GM18508 (cell line): Measurements from ENCODE around the gene CNGA3.
"Not testable (repeated sequence)": the region's sequence is repeated elsewhere in the genome, so short reads cannot be mapped to it uniquely, and the experiment has no call there.

Experiments
- ATAC-seq: cut with Tn5 transposase; IDR thresholded peaks from one replicate; pipeline ENCODE4 v1.9.1; 2021; ENCODE audit warnings: moderate number of reproducible peaks; ENCODE audit not compliant: insufficient read depth, unreplicated experiment

Gene CNGA3

DNA sequence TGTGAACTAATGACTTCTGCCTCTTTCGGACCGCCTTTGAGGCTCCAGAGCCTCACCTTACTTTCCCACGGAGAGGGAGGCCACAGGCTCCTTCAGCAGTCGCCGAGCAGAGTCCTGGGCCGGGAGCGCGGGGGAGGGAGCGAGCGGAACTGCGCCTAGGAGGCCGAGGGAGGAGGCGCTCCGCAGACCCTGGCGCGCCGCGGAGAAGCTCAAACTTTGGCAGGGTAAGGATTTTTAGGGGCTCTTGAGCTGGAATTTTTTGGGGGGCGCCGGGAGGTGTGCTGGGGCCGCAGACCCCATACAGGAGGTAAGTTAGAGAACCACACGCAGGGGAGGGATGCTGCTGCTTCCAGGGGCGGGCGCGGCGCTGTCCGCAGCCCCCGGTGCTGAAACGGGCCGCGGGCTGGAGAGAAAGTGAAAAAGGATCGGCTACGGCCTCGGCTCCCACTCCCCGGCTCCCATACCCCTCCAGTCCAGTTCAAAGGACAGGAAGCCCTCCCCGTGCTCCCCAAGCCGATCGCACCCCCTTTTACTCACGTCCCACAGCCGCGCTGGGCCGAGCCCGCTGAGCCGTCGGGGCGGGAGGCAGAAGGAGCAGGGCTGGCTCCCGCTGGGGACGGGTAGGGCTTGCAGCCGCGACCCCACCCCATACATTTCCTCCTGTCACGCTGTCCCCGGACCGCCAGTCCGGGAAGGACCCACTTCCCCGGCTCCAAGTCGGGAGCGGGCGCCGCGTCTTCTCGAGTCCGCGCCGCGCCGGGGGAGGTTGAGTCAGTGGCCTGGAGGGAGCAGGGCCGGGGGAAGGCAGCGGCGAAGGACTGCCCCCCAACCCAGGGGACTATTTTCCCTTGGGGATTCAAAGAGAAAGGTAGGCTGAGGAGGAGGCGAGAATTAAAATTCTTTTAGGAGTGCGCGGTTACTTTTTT is at the start of gene CNGA3:
Gene CNGA3 (plus strand): TSS at position 146 of the 926 bp plus-strand sequence. CDS start 23,520 bp downstream, outside the sequence.
- ATAC-seq: no peak

DNA sequence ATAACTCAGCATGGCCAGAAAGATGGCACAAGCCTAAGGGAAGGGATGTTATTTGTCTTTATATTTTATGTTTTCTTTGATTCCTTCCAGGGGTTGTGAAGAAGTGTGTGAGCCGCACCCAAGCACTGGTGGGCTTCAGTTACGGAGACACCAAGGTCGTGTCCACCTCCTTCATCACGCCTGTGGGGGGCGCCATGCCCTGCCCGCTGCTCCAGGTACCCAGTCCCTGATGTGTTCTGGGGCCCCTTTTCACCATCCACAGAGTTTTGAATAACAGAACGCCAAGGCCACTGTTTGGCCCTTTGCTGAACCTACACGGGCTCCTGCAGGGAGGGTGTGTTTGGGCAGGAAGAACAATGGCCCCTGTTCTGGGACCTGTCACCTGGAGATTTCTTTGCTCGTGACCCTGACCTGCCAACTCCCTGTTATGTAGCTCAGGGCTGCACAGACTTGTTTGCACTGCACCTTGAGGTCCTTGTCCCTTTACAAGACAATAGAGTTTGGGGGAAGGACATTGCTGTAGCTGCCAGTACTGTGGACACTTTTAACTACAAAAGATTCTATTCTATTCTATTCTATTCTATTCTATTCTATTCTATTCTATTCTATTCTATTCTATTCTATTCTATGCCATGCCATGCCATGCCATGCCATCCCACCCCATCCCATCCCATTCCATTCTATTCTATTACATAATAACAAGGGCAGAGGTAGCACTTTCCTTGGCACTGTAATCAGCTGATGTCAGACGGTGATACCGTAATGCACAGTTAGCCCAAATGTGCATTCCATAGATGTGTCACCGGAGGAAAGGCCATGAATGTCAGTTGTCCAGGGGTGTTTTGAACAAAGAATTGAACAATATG is 48.2 kb upstream of the CNGA3 start:
- ATAC-seq: no peak

- ATAC-seq: no peak
Observed at GRCh38 chr2:98298683-98299164, 47.5 kb upstream of the CNGA3 start.

- no peak for ATAC-seq
Observed at GRCh38 chr2:98299211-98299905, 46.9 kb upstream of the CNGA3 start.

DNA sequence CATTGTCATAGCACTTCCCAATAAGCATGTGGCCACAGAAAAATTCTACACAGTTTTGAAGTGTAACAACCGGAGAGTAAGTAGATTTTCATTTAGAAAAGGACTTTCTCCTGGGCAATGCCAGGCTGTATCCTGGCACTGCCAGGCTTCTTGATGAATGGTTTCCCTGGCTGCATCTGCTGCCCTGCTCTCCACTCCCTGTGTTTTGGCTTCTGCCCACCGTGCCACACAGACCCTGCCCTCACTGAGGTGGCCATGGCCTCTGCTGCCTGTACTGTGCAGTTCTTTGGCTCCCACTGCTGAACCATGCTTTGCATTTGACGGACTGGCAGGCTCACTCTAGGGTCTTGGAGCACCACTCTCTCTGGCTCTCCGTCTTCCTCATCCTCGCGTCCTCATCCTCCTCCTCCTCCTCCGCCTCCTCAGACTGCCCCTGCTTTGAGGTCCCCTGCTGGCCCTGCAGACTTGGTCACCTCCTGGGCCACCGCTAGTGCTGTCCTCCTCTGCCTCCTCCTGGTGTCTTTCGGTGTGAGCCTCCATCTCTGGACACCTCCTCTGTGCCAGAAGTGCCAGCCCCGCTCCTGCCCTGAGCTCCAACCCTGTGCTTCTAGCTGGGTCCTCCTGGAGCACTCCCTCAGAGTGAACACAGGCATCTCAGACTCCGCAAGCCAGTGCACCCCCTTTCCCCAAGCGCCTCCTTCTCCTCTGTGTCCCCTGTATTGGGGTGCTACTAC is 45.9 kb upstream of the CNGA3 start:
- no peak for ATAC-seq

DNA sequence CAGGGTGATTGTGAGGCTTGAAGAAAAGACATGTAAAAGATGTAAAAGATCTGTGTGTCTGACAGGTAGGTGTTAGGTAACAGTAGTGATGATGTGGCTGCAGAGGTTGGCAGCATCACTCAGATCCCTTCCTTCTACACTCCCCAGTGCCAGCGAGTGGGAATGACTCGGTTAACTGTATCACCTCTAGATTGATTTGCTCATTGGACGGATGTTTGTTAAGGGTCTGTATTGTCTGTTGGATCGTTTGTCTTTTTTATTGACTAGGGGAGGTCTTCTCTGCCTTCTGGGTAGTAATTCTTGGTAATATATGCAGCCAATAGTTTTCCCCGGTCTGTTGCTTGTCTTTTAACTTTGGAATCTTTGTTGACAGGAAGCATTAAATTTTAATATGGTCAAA is 44.8 kb upstream of the CNGA3 start:
- ATAC-seq: no peak

GRCh38 chr2:98307131-98307696 is 39.0 kb upstream of the CNGA3 start:
- not testable (repeated sequence) for ATAC-seq

DNA sequence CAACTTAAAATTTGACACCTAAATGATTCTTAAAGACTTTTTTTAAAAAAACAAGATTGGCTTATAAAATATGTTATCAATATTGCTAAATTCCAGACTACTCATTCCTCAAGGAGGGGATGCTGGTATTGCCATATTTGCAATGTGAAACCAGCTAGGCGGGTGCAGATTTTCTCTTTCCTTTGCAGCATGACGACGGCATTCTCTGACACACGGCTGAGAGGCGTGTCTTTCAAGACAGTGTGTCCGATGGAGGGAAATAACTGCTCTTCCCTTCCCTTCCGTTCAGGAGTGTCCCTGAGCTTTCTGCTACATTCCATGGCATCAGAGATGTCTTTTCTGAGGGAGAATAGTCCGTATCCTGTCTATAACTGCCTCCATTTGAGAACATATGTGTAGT is 38.2 kb upstream of the CNGA3 start:
- no peak for ATAC-seq

DNA sequence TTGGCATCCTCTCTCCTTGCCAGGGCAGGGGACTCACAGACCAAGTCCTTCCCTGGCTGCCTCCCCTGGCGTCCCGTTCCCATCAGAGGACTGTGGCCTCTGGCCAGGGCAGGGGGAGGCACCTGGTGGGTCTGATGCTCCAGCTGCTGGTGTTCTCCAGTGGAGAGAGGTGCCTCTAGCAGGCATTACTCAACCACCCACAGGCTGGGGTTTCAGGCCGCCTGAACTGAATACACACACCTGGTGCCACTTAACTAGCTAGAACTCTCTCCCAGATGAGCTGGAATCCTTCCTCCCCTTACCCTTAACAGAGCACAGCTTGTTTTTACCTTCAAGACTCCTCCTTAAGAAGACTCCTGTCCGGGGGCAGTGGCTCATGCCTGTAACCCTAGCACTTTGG is 37.7 kb upstream of the CNGA3 start:
- ATAC-seq: no peak

- no peak for ATAC-seq
Observed at GRCh38 chr2:98309580-98309979, 36.7 kb upstream of the CNGA3 start.

DNA sequence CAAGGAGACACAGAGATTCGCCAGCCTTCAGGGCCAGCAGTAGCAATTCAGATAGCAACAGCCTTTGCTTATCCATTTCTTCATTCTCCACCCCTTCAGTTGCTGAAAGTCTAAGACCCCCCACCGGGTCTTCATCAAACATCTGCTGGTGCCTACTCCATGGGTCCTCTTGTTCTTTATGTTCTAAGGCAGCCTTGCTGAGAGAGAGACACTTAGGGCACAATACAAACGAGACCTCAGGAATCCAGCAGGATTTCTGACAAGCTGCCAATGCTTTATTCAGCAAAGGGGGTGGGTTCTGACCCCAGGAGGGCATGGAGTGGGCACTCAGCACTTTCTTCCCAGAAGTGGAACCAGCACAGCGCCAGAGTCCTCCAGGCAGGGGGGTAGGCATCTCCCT is 36.2 kb upstream of the CNGA3 start:
- no peak for ATAC-seq

DNA sequence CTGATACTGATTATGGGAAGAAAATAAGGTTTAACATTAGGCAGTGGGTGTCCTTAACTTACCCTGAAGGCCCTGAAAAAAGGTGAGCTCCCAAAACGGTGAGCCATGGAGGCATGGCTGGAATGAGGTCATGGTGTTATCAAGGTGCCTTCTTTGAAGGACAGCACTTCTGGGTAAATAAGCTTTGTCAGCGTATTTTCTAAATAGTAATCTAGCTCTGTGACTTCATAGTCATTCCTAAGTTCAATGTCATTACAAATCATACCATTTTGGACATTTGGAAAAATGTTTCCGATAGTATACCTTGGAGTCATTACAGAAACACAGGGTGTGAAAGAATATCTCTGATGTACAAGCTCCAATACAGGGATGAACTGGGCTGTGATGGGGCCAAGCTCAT is 35.2 kb upstream of the CNGA3 start:
- ATAC-seq: no peak

GRCh38 chr2:98311771-98312545 is 34.3 kb upstream of the CNGA3 start:
- ATAC-seq: no peak

DNA sequence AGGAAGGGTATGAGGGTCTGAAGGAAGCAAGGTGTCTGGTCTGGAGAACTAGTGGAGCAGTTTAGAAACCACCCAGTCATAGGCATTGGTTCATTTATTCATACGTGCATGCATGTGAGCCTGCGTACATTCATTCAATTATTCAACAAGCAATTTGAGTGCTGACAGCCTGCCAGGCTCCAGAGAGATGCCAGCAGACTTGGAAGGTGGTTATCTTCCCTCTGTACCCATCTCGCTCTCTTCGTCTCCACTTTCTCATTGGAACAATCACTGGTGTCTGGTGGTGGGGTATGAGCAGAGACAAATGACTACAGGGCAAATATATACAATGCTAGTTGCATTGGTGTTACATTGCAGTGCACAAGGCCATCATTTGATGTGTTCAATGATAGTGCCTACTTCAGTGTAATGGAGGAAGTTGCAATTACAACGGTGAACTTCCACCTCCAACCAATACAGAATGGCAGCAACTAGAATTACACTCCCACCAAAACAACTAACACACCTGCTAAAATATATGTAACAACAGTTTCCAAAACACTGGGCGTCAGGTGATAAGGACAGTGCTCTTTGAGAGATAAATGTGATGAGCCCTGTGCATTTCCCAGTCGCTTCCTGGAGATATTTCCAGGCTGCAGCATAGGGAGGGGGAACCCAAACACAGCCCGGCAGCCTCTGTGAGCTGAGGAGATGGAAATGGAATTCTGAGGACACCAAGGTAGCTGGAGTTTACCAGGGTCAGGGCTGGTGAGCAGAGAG is 32.6 kb upstream of the CNGA3 start:
- no peak for ATAC-seq

DNA sequence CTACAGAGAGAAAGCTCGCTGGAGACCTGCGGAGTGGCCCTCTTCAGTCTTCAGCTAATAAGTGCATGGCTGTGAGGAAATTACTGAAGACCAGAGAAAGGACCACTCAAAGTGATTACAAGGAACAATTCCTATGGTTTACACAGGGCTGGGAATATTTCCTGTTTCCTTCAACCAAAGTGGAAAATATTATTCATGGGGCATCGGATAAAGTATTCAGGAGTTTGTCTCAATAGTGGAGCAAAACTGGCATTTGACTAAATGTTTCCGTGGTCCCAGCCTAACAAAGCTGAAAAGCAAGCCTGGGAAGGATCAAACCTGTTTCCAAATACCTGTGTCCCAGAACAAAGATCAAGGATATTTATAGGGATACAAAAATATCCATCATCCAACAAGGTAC is 32.0 kb upstream of the CNGA3 start:
- no peak for ATAC-seq

GRCh38 chr2:98315957-98316356 is 30.3 kb upstream of the CNGA3 start:
- ATAC-seq: no peak

DNA sequence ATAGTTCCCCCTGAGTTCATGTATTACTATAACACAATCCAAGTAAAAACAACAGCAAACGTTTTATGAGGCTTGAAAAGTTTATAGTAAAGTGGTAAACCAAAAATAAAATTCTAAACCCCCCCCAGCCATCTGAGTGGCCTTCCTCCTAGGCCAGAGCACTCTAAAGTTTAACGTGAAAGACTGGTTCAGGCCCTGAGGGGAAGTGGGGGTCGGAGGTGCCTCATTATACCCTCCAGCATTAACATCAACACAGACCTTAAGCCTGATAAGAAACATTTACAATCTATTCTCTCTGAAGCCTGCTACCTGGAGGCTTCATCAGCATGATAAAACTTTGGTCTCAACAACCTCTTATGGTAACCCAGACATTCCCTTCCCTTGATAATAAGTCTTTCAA is 29.0 kb upstream of the CNGA3 start:
- no peak for ATAC-seq

GRCh38 chr2:98320171-98320570 is 26.1 kb upstream of the CNGA3 start:
- not testable (repeated sequence) for ATAC-seq
